Measurements from ENCODE around the gene HNRNPR.

GRCh38 chr1:23356471-23357137 is 12.5 kb upstream of the HNRNPR start:
- no peak for TF ChIP-seq POLR2A (IDR thresholded peaks at IDR 0.05)
- TF ChIP-seq, protein P1, sequence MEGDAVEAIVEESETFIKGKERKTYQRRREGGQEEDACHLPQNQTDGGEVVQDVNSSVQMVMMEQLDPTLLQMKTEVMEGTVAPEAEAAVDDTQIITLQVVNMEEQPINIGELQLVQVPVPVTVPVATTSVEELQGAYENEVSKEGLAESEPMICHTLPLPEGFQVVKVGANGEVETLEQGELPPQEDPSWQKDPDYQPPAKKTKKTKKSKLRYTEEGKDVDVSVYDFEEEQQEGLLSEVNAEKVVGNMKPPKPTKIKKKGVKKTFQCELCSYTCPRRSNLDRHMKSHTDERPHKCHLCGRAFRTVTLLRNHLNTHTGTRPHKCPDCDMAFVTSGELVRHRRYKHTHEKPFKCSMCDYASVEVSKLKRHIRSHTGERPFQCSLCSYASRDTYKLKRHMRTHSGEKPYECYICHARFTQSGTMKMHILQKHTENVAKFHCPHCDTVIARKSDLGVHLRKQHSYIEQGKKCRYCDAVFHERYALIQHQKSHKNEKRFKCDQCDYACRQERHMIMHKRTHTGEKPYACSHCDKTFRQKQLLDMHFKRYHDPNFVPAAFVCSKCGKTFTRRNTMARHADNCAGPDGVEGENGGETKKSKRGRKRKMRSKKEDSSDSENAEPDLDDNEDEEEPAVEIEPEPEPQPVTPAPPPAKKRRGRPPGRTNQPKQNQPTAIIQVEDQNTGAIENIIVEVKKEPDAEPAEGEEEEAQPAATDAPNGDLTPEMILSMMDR (IDR thresholded peaks at IDR 0.05): no peak

Measured in uterus (tissue), 2 donors.